ENCODE data around the gene ATRNL1. TPM values are rescaled to one million over a fixed set of nuclear protein-coding genes. Genes with fewer than 3 reads are reported as not detected.
"Not testable (repeated sequence)": the region's sequence is repeated elsewhere in the genome, so short reads cannot be mapped to it uniquely, and the experiment has no call there.

The ATRNL1 gene
- total RNA-seq, 2 donors from 2014 or later: 0.37 to 2.9 TPM

DNA sequence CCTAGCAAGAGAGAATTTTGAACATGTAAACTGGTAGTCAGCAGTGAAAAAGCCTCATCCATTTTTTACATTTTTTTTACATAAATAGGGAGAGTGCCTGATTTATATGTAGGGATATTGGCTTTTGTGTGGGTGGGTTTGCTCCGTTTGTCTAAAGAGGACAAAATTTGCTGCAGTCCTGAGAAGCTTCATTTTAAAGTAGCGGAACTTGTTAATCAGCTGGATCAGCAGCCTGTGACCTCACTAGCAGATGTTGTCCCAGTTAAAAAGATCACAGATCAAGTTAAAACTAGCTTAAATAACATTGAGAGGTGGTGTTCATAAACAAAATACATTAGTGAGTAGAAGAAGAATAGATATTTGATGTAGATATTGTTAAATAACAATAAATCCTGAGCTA lies 2.6 kb downstream of the ATRNL1 start:
- intact Hi-C loops (cut with DNase I): no loop called here
- peaks cover 26% of the 10 kb centered on the region for H3K27me3 ChIP-seq
- H3K4me3 ChIP-seq: no peak overlapping the region
- TF ChIP-seq, protein P1, sequence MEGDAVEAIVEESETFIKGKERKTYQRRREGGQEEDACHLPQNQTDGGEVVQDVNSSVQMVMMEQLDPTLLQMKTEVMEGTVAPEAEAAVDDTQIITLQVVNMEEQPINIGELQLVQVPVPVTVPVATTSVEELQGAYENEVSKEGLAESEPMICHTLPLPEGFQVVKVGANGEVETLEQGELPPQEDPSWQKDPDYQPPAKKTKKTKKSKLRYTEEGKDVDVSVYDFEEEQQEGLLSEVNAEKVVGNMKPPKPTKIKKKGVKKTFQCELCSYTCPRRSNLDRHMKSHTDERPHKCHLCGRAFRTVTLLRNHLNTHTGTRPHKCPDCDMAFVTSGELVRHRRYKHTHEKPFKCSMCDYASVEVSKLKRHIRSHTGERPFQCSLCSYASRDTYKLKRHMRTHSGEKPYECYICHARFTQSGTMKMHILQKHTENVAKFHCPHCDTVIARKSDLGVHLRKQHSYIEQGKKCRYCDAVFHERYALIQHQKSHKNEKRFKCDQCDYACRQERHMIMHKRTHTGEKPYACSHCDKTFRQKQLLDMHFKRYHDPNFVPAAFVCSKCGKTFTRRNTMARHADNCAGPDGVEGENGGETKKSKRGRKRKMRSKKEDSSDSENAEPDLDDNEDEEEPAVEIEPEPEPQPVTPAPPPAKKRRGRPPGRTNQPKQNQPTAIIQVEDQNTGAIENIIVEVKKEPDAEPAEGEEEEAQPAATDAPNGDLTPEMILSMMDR (IDR thresholded peaks at IDR 0.05): no peak
- no peak for DNase-seq
- no peak overlapping the region for H3K9ac ChIP-seq (ENCODE audit: low read depth in 2 of 2, low read length in 2 of 2)
- no peaks in the 10 kb centered on the region for H3K36me3 ChIP-seq
- H3K9me3 ChIP-seq: no peaks in the 10 kb centered on the region
- H3K4me1 ChIP-seq: no peaks in the 10 kb centered on the region
- no peak overlapping the region for H3K27ac ChIP-seq

DNA sequence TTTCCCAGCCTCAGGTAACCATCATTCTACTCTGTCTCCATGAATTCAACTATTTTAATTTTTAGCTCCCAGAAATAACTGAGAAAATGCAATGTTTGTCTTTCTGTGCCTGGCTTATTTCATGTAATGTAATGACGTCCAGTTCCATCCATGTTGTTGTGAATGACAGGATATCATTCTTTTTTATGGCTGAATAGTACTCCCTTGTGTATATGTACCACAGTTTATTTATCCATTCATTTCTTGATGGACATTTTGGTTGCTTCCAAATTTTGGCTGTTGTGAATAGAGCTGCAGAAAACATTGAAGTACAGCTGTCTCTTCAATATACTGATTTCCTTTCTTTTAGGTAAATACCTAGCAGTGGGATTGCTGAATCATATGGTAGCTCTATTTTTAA lies 10.5 kb downstream of the ATRNL1 start:
- H3K9ac ChIP-seq (ENCODE audit: low read depth in 2 of 2, low read length in 2 of 2): no peak overlapping the region

DNA sequence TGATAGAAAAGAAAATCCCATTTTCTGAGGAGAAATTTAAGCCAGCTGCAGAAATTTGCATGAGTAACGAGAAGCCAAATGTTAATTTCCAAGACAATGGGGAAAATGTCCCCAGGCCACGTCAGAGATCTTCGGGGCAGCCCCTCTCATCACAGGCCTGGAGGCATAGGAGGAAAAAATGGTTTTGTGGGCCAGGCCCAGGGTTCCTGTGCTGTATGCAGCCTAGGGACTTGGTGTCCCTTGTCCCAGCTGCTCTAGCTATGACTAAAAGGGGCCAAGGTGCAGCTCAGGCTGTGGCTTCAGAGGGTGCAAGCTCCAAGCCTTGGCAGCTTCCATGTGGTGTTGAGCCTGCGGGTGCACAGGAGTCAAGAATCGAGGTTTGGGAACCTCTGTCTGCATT lies 12.2 kb downstream of the ATRNL1 start:
- H3K36me3 ChIP-seq; H3K9ac ChIP-seq (ENCODE audit: low read depth in 2 of 2, low read length in 2 of 2); H3K27me3 ChIP-seq; intact Hi-C loops (cut with DNase I); DNase-seq; H3K4me1 ChIP-seq; H3K4me3 ChIP-seq; H3K9me3 ChIP-seq; H3K27ac ChIP-seq: not testable (repeated sequence)

More for the DNA sequence above, 10.5 kb downstream of the ATRNL1 start:
- Histone ChIP-seq H3K9me3 (no peaks in the 10 kb centered on the region), H3K4me3 (no peak overlapping the region), H3K27ac (no peak overlapping the region), H3K27me3 (peaks cover 3% of the 10 kb centered on the region), H3K36me3 (no peaks in the 10 kb centered on the region), H3K4me1 (no peaks in the 10 kb centered on the region)
- no peak for DNase-seq
- TF ChIP-seq, protein P1 (IDR thresholded peaks at IDR 0.05): no peak
- intact Hi-C loops (cut with DNase I): no loop called here

DNA sequence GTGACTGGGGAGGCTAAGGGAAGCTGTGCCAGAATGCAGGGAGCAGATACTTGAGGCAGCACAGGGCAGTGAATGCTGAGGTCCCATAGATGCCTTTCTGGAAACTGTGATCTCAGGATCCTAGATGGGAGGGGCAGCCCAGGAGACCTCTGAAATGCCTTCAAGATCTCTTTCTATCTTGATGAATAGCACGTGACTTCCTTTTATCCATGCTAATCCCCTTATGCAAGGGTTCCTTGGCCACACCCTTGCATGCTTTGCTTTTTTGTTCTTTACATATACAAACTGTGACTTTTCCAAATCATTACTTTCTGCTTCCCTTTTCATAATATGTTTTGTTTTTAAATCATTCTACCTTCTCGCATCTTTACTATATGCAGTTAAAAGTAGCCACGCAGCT lies 14.7 kb downstream of the ATRNL1 start:
- intact Hi-C loops (cut with DNase I): no loop called here
- Histone ChIP-seq H3K27me3 (no peaks in the 10 kb centered on the region), H3K4me3 (no peak overlapping the region), H3K36me3 (no peaks in the 10 kb centered on the region), H3K9me3 (no peaks in the 10 kb centered on the region), H3K27ac (no peak overlapping the region), H3K4me1 (no peaks in the 10 kb centered on the region), H3K9ac (ENCODE audit: low read depth in 2 of 2, low read length in 2 of 2) (no peak overlapping the region)
- no peak for DNase-seq
- TF ChIP-seq, protein P1 (IDR thresholded peaks at IDR 0.05): no peak

DNA sequence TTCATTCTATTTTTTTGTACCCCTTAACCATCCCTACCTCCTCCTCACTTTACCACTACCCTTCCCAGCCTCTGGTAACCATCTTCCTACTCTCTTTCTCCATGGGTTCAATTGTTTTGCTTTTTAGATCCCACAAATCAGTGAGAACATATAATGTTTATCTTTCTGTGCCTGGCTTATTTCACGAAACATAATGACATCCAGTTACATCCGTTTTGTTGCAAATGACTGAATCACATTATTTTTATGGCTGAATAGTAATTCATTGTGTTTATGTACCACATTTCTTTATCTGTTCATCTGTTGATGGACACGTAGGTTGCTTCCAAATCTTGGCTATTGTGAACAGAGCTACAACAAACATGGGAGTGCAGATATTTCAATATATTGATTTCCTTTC lies 24.1 kb downstream of the ATRNL1 start:
- H3K4me3 ChIP-seq: no peak overlapping the region
- no peaks in the 10 kb centered on the region for H3K9me3 ChIP-seq
- TF ChIP-seq, protein P1 (IDR thresholded peaks at IDR 0.05): no peak
- intact Hi-C loops (cut with DNase I): no loop called here
- H3K4me1 ChIP-seq: no peaks in the 10 kb centered on the region
- H3K36me3 ChIP-seq: no peaks in the 10 kb centered on the region
- H3K27ac ChIP-seq: no peak overlapping the region
- no peak overlapping the region for H3K9ac ChIP-seq (ENCODE audit: low read depth in 2 of 2, low read length in 2 of 2)
- H3K27me3 ChIP-seq: no peaks in the 10 kb centered on the region
- no peak for DNase-seq

DNA sequence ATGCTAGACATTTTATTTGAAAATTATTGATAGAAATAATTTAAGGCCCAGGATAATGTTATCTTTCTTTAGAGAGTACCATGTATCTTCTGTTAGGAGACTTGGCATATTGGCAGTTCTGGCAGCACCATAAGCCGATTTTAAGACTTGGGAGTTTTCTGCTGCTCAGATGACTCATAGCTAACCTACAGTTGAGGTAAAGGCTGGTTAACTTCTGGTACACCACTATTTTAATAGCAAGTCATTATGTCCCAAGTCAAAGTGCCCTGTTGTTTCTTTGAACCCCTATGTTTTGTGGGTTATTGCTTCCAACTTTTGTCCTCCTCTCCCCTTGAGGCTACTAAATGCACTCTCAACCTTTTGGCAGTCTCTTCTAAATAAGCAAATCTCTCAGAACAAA lies 25.2 kb downstream of the ATRNL1 start:
- H3K4me3 ChIP-seq: no peak overlapping the region
- intact Hi-C loops (cut with DNase I): no loop called here
- H3K9ac ChIP-seq (ENCODE audit: low read depth in 2 of 2, low read length in 2 of 2): no peak overlapping the region

More for the DNA sequence above, 25.2 kb downstream of the ATRNL1 start:
- DNase-seq: no peak
- H3K27ac ChIP-seq: no peak overlapping the region
- TF ChIP-seq, protein P1 (IDR thresholded peaks at IDR 0.05): no peak
- H3K9me3 ChIP-seq: no peaks in the 10 kb centered on the region
- H3K4me1 ChIP-seq: no peaks in the 10 kb centered on the region
- H3K36me3 ChIP-seq: no peaks in the 10 kb centered on the region
- H3K27me3 ChIP-seq: no peaks in the 10 kb centered on the region

All from colonic mucosa (tissue), 4 donors.